ENCODE results near the gene XIAP. TPM values are rescaled to one million over a fixed set of nuclear protein-coding genes. Genes with fewer than 3 reads are reported as not detected.

Gene XIAP
- total RNA-seq, 1 donor from 2014 or later: 35.3 TPM

Other genes starting within 250 kb of the XIAP start
- gene THOC2, start 127.0 kb upstream of the XIAP start, total RNA-seq: 116 and 118 TPM in 2 replicates
- 75.4 and 77.4 TPM in 2 replicates for gene STAG2, start 101.7 kb downstream of the XIAP start, total RNA-seq

Data from progenitor cell of endocrine pancreas (in vitro differentiated cells).